HG03521 (cell line): Measurements from ENCODE around the gene CAMKV.
"Not testable (repeated sequence)": the region's sequence is repeated elsewhere in the genome, so short reads cannot be mapped to it uniquely, and the experiment has no call there.

Experiments used
- ATAC-seq: cut with Tn5 transposase; IDR thresholded peaks from one replicate; pipeline ENCODE4 v1.9.1; 2021; ENCODE audit warnings: mild to moderate bottlenecking, moderate library complexity; ENCODE audit not compliant: unreplicated experiment

CAMKV gene

DNA sequence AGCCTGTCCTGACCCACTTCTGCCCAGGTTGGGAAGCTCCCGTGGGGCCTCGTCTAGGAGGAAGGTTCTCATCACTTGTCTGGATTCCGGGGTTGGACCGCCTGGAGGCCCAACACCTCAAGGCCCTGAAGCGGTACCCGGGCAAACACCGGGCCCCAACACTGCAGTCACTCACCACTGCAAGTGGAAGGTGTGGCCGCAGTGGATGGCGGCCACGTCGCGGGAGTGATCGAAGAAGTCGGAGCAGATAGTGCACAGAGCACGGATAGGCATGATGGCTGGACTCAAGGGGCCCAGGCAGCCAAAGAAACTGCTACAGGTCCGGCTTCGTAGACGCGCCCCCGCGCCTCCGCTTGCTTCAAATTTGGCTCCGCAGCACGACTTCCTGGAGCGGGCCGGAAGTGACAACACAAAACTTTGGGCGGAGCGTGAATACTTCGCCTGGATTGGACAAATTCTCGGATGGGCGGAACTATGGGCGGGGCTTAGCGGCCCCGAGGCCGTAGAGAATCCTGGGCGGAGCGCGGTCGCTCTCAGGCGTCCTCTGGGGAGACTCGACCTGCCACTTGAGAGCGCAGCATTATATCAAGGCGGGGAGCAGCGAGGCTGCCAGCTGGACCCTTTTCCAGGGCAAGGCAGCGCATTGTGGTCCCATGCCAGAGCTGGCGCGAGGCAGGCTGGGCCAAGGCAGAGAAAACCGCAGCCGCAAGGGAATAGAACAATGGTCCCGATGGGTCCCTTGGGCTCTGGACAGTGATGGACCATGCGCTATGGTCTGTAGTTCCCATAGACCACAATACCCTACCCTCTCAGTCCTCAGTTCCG, 13.3 kb downstream of the CAMKV start, which contains the start of gene TRAIP:
Gene TRAIP, minus strand, starts transcription at position 384 of the 825 bp plus-strand sequence. Its CDS starts 111 bp downstream, at position 273.
- ATAC-seq, result peak; percentile 88

DNA sequence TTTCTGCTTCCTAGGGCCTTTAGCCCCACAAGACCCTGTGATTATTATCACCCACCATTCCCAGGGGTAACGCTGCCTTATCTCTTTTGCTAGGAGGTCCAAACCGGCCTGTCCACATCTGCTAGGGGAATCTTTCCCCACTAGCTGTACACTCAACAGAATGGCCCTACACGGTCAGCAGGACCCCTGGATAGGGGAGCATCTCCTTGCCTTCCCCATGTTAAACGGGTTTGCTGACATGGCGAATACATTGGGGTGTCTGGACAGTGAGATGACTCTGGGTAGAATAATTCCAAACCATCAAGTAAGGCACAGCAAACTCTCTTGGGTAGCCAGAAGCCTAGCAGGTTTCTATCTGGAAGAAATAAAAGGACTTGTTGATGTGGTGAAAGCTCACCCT, 14.0 kb downstream of the CAMKV start:
- ATAC-seq, result no peak

DNA sequence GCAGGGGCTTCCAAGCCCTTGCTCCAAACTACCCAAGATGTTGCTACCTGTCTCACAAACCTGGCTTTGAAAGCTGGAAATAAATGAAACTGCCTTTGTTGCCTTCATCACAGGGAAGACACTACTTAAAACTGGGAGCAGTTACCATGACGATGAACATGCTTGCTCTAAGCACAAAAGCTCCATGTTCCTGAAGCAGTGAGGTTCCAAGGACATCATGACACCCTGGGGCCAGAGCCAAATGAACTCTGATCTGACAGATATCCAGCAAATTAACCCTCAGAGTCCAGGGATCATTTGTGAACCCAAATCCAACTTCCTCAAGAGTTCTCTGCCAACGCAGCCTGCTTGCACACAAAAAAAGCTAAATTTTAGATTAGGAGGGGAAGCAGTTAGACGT, 24.0 kb downstream of the CAMKV start:
- no peak for ATAC-seq

DNA sequence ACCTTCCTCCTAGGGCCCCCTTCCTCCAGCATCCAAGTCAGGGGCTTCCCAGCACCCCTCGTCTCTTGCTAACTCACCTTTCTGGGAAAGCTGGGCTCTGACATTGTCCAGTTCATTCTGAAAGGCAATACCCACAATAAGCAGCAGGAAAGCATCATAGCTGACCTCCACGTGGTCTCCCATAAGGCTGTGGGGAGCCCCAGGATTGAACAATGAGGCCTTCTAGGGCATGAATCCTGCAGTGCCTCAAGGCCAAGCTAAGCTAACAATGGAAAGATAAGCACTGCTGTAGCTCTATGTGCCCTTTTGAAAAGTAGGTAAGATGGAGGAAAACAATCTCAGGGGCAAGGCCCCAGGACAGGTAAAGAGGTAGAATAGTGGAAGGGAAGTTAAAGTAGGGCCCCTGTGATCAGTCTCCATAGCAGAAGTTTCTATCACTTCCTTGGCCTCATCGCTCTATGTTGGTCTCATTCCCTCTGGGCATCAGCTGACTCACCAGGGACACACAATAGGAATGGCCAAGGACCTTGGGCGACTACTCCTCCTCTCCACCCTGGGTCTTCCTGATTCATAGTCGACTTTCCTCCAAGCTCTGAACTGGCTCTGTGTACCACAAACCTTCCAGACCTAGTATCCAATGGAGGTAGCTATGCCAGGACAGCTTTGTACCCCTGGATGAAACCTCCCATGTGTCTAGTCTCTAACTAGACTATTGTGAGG, 25.1 kb downstream of the CAMKV start:
- no peak for ATAC-seq

DNA sequence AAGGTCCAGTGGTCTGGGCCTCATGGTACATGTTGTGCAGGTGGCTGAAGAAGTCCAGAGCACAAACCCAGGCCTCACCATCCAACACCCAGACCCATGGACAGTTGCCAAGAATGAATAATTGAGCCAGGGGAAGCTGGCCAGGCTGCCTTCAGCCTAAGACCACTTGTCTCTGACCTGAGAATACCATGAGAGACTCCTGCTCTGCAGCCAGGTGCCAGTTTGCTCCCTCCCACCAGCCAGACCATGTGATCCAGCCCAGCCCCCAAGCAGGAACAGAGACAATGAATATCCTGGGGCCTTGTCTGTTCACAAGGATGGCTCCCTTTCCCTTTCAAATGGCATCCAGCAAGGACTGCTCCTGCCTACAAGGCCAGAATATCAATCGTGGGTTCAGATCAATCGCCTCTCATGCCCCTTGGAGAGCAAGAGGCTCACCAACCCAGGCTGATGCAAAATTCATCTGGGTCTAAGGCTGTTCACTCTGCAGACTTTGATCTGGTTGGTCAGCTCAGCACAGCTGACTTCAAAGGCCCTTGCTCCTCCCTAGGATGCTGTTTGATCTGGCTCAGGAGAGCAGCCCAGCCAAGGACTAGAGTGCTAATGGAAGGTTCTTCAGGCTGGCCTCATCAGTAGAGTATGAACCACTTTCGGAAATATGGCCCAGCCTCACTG, 26.7 kb downstream of the CAMKV start:
- ATAC-seq, result no peak

DNA sequence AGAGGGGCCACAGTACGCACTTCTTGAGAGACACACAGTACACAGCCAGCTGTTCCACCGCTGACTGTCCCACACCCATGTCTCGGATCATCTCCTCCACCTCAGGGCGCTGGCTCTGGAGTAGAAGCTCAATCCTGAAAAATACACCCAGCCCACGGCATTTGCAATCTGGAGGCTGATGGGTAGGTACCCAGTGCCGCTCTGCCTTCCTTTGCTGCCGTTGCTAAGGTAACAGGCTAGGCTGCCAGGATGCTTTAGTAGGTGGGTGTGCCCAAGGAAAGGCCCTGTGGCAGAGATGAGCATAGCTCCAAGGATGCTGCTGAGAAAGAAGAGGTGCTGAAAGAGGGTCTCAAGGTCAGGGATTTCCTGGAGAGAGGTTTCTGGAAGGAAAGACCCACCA, 27.9 kb downstream of the CAMKV start:
- no peak for ATAC-seq

DNA sequence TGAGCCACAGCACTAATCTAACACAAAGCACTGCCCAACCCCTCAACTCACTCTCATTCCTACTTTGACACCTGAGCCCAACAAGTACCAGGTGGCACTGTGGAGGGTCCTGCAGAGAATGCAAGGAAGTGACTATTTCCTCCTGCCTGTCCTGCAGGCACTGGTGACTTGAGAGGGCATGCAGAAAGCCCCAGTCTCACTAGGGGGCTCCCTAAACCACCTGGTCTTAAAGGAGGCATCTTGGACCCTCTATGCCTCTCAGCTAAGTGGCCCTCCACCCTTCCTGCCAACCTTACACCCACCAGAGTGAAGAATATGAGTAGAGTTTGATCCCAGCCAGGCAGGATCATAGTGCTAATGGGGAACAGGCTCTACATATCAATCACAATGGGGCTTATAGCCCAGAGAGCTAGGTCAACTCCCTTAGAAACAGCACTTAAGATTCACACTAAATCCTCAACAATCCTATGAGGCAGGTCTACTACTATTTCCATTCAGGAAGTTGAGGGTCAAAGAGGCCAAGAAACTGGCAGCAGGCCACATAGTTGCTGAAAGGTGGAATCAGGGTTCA, 28.5 kb downstream of the CAMKV start:
- ATAC-seq, result no peak

DNA sequence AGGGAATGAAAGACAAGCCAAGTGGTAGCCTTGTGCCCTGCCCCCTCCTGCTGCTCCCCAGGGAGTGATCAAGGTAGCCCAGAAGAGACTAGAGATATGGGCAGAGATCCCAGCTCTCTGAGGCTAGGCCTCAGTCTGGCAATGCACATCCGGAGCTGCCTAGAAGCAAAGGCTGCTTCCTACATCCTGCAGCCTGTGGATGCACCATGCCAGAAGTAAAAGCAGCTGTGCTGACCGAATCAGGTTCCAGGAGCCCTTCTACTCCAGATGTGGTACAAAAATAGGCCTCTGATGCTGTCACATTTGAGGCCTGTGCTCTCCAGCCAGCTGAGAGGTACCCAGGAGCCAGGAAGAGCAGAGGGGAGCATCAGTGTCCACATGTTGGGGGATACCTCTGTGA, 29.3 kb downstream of the CAMKV start:
- no peak for ATAC-seq

DNA sequence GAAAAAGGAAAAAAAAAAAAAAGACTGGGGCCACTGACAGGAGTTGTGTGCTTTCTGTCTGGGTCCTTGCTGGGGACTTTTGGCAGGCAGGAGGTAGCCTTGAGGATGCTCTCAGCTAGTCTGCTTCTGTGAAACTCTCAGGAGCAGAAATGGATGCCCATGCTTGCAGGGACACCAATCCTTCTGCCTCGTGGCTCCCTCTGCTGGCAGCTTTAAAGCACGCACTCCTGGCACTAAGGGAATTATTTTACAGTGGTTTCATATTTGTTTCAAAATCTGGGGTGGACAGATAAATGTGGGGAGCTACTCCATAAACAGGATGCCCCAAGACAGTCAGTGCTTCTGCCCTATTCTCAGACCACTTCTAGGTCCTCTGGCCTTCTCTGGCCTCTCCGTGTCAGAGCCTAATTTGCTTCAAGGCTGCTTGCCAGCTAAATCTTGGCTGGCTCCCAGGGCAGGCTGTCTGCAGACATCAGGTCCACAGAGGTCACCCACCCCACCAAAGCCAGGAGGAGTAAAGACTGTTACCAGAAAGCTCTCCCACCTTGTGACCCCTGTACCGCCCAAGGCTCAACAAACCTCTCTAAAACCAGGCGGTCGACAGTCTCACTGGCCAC, 30.4 kb downstream of the CAMKV start:
- ATAC-seq, result no peak

DNA sequence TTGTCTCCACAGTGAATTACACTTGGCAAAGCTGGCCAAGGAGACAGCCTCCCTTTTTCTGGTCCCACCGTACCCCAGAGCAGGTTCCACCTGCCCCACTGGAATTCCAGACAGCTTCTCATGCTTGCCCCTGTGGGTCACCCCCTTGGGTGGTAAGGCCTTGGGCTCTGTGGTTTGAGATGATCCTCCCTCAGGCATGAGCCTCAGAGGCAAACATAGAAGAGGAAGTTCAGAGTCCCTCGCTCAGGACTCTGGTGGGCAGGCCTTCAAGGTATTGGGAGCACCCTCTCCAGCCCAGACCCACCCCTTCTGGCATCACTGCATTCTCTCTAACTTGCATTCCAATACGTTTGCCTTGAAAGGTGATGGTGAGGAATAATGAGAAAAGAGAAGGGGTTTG, 38.4 kb downstream of the CAMKV start:
- ATAC-seq, result no peak

DNA sequence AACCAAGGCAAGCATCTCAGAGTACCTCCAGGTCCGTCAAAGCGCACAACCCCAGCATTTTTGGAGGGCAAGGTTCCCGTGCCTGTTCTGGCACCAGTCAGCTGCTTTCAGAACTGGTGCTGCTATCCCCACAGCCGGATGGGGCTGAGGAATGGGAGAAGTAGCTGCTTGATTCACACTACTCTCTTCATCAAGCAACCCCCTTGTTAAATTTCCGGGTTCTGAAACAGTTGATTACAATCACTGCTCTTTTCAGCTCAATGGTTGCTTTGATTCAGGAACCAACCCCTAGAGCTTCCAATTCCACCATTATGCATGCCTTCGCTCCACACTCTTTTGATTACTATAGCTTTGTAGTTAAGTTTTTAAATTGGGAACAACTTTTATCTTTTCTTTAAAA, 43.7 kb downstream of the CAMKV start:
- ATAC-seq, result no peak

DNA sequence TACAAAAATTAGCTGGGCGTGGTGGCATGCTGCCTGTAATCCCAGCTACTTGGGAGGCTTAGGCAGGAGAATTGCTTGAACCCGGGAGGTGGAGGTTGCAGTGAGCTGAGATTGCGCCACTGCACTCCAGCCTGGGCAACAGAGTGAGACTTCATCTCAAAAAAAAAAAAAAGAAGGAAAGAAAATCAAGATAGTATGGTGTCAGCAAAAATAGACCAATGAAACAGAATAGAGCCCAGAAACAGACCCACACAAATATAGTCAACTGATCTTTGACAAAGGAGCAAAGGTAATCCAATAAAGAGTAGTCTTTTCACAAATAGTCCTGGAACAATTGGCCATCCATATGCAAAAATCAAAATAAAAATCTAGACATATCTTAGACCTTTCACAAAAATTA, 46.6 kb downstream of the CAMKV start:
- not testable (repeated sequence) for ATAC-seq

DNA sequence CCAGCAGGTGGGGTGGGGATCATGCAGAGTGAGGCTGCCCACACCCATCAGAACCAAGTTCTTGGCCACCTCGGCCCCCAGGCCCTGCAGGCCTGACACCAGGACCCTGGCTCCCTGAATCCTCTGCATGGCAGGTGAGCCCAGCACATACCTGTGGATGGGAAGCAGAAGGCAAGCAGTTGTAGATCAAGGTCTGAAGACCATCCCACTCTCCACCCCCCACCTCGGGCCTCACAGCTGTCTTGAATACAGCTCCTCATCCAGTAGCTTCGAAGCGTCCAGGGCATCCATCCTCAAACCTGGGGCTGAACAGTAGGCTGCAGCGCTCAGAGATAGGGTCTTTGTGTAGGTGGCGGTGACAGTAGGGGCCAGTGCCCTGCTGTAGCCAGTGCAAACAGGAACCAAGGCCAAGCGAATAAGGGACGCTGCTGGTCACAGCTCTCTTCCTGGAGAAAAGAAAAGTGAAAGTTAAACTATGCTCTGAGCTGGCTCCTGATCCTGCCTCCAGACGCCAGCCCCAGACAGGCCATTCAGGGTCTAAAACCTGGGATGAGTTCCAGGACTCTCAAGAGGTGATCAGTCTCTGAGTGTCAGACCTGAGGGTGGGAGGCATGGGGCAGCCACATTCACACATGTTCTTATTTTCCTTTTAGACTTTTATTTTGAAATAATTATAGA, 56.1 kb downstream of the CAMKV start, which contains the start of gene UBA7:
Gene UBA7, minus strand, starts transcription at position 457 of the 678 bp plus-strand sequence. Its CDS starts 166 bp downstream, at position 291.
- ATAC-seq, result peak; percentile 61

DNA sequence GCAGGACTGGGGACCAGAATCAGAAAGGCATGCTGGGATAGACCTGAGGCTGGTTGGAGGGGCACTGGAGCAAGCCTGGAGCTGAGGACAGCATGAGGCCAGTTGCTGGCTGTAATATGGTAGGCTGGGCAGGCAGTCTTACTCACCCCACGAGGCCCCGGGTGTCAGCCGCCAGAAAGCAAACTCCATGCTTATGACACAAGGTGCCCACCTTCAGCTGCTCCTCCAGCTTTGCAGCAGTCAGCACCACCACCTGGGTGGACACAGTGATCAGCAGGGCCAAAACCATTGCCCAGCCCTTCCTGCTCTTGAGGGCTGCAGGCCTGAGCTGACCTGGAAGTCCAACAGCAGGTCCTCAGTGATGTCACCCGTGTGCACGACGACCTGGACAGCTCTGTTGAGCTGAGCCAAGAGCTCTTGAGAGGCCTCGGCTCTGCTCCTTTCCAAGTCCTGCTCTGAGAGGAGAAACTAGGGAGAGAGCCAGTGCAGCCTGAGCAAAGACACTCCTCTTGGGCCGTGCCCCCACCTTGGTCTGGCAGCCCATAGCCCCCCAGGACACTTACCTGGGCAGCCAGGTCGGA, 56.7 kb downstream of the CAMKV start:
- ATAC-seq, result no peak
